ENCODE measurements around the gene HAUS7.

HAUS7 gene

DNA sequence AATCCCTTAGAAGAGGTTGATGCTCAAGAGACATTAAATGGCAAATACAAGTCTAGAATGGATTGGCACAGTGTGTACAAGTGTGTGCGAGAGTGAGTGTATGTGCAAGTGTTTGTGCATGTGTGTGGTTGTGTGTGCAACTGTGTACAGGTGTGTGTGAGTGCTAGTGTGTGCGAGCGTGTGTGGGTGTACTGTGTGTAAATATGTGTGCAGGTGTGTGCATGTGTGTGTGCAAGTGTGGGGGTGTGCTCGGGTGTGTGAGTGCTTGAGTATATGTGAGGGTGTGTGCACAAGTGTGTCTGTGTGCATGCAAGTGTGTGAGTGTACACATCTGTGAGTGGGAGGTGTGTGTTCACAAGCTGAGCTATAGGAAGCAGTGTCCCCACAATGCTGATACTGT is 30.4 kb downstream of the HAUS7 start:
- no peak for DNase-seq (ENCODE audit: low read depth in 3 of 3)

DNA sequence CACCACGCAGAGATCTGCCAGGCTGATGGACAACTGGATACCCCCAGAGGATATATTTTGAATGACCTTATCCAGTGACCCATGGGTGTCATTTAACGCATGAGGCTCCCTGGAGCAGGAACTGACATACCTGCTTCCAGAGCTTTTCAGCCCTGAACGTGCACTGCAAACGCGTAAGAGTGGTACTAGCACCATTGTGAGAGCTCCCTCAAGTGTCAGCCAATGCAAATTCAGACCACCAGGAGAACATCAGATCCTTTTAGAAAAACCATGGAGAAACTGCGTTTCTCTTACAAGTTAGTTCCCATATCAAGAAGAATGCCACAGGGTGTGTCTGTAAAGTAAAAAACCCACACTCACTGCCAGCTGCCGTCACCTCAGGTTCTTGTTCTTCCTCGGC is 31.8 kb downstream of the HAUS7 start:
- DNase-seq (ENCODE audit: low read depth in 3 of 3) = no peak

DNA sequence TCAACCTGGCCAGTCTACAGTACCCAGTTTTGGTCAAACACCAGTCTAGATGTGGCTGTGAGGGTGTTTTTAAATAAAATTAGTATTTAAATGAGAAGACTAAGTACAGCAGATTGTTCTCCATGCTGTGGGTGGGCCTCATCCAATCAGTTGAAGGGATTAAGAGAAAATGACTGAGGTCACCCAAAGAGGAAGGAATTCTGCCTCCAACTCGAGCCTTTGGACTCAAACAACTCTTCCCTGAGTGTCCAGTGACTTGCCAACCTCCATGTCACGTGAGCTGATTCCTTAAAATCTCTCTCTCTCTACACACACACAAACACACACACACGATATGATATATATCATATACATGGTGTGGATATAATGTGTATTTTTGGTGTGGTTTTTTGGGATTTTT is 34.5 kb downstream of the HAUS7 start:
- DNase-seq (ENCODE audit: low read depth in 3 of 3) = no peak

DNA sequence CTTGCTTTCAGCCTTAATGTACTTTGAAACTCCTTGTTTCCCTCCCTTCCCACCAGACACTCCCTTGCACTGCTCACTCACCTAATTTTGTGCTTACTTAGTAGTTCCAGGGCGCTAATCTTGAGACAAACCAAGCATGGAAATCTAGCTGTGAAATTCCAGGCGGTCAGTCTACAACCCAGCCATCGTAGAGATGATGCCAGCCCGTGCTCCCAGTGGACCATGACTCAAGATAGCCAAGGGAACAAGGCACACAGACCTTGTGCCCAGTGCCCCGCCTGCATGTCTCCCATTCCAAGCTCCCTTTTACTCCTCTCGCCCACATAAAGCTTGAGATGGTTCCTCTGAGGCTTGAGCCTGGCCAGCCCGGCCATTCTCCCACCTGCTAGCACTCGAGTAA is 35.6 kb downstream of the HAUS7 start:
- DNase-seq (ENCODE audit: low read depth in 3 of 3) = no peak

DNA sequence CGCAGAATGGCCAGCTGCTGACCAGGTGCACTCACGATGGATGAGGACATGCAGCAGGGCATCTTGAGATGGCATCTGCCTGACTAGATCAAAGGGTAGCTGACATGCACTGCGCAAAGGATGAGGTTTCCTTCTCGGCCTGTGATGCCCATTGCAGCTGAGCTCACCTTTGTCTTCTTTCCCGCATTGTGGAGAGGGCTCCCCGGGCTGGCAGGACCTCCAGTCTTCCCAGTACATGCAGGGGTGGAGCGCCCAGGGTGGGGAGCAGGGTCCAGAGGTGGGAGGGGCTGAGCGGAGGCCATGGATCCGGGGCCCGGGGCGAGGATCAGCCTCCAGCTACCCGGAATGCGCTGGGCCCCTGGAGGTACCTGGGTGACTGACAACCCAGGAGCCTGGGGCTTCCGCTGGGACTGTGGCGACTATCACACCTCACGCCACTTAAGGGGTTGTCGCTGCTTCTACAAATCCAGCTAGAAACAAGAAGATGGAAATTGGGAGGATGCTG is 36.5 kb downstream of the HAUS7 start:
- DNase-seq (ENCODE audit: low read depth in 3 of 3) = no peak

DNA sequence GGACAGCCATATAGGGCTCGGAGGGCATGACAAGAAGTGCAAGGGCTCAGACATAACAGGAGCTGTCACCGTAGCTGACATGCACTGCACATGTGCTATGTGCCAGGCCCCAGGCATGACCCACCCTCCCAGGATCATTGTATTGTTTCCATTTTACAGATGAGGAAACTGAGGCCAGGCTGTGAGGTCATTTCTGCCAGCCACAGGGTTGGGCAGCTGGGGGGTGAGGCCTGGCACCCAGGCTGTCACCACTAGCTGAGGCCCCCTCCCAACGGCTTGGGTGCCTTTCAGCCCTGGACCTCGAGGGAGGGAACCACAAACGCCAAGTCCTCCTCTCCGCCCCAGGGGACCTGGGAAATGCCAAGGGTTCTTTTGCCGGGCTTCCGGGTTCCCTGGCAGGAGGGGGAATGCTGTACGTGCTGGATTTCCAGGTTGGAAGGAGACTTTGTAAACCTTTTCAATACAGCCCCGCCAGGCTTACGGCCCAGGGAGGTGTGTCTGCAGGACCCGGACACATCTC is 37.2 kb downstream of the HAUS7 start:
- DNase-seq (ENCODE audit: low read depth in 3 of 3) = no peak

DNA sequence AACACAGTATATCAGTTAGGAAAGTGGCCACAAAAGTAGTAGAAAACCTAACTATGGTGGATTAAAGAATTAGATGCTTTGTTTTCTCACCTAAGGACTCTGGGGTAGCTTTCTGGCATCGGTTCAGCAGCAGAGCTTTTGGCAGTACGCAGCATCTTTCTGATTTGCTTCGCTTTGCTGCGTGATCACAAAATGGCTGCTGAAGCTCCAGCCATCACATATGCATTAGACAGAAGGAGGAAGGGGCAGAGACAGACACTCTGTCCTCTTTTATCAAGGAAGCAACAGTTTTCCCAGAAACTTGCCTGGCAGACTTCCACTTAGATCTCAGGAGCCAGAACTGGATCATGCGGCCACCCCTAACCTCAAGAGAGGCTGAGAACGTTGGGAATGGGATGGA is 39.6 kb downstream of the HAUS7 start:
- no peak for DNase-seq (ENCODE audit: low read depth in 3 of 3)

DNA sequence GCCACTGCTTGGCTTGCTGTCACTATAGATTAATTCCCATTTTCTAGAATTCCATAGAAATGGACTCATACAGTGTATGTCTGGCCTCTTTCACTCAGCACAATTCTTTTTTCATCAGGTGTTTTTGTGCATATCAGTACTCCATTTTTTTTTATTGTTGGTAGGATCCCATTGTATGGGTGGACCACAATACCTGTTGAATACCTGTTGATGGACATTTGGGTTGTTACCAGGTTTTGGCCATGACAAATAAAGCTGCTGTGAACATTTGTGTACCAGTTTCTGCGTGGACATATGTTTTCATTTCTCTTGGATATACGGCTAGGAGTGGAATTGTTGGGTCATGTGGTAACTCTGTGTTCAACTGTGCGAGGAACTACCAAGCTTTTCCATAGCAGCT is 44.2 kb downstream of the HAUS7 start:
- no peak for DNase-seq (ENCODE audit: low read depth in 3 of 3)

DNA sequence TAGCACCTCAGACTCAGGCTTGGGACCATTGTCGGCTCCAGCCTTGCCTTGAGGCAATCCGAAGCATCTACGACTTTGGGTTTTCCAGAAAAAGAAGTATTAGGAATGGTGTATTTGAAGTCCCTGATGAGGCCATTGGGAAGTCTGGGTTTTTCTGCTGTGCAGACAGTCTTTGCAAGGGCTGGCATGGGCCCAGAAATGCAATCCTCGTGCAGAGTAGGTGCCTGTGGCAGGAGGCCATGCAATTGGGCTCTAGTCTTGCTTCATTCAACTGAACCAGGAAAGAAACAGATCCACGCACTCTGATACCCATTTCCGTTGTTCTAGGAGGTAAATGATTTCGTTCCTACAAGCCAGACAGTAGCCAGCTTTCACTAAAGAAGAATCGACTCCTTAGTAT is 46.7 kb downstream of the HAUS7 start:
- no peak for DNase-seq (ENCODE audit: low read depth in 3 of 3)

DNA sequence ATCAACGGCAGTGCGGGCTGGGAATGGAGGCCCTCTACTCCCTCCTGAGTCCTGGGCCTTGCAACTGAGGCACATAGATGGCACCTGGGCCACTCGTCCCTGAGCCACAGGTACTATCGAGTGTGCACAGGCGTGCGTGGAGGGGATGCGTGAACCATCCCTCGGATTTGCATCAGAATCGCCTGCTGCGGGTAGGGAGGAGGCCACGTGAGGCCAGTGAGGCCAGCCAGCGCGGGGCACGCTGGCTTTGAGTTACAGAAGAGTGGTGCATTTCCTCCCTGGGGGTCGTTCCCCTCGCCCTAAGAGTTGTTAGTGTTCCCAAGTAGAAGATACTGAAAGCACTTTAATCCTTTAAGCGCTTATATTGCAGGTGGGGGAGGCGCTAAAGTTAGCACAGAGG is 48.5 kb downstream of the HAUS7 start:
- DNase-seq (ENCODE audit: low read depth in 3 of 3) = no peak

DNA sequence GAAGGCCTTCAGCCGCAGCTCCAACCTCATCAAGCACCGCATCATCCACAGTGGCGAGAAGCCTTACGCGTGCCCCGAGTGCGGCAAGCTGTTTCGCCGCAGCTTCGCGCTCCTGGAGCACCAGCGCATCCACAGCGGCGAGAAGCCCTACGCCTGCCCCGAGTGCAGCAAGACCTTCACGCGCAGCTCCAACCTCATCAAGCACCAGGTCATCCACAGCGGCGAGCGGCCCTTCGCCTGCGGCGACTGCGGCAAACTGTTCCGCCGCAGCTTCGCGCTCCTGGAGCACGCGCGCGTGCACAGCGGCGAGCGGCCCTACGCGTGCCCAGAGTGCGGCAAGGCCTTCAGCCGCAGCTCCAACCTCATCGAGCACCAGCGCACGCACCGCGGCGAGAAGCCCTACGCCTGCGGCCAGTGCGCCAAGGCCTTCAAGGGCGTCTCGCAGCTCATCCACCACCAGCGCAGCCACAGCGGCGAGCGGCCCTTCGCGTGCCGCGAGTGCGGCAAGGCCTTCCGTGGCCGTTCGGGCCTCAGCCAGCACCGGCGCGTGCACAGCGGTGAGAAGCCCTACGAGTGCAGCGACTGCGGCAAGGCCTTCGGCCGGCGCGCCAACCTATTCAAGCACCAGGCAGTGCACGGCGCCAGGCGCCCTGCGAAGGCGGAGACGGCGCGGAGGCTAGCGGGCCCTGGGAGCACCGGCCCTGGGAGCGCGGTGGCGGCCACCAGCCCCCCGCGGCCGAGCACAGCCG is 49.4 kb downstream of the HAUS7 start:
- DNase-seq (ENCODE audit: low read depth in 3 of 3) = no peak

DNA sequence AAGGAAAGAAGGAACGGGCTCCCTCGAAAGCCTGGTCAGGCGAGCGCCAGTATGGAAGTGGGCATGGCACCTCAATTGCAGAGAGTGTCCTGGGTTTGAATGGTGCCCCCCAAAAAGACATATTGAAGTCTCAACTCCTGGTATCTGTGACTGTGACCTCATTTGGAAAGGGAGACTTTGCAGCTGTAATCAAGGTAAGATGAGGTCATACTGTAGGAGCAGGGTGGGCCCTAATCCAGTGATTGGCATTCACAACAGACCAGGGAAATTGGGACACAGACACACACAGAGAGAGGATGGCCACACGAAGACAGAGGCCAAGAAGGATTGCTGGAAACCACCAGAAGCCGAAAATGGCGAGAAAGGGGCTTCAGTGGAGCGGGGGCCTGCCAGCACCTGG is 52.7 kb downstream of the HAUS7 start:
- no peak for DNase-seq (ENCODE audit: low read depth in 3 of 3)

DNA sequence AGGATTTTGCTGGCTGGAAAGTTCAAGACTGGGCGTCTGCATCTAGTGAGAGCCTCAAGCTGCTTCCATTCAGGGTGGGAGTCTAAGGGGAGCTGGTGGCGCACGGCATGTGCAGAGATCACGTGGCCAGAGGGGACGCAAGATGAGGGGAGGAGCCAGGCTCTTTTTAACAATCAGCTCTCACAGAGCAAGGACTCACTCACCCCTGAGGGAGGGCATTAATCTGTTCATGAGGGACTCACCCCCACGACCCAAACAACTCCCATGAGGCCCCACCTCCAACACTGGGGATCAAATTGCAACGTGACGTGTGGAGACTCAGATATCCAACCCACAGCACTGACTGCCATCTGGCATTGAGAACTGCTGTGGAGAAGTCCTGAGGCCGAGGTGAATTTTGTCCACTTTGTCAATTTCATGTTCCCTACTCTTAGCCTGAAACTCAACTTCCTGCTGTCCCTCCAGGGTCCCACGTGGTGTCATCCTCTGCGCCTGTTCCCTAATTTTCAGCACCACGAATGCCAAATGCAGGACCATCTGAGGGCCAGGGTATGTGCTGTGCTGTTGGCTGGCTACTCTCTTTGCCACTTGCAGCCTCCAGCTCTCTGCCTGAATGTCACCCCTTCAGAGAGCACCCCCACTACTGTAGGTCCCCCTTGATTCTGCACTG is 53.5 kb downstream of the HAUS7 start:
- DNase-seq (ENCODE audit: low read depth in 3 of 3) = no peak

DNA sequence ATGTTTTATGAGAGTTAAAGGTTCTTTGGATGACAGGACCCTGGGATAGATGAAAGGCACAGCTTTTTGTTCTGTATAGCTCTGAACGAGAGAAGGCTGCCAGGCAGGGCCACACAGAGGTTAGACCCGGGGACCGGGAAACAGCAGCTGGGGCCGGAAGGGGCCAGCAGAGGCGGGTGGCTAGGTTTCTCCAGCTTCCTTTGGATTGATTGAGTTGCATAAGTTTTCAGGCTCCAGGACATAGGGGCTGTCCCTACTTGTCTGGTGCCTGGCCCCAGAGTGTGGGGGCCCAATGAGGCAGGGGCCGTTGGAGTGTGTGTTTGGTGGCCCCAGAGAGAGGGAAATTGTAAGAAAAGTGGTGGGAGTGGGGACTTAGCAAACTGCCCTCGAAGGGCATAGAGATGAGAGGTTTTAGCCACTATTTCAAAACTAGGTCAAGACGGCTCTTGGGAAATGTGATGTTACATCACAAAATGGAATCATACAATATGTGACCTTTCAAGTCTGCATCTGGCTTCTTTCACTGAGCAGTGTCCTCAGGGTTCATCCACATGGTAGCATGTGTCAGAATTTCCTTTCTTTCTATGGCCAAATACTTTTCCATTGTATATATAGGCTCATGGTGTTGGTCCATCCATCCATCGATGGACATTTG is 55.4 kb downstream of the HAUS7 start:
- no peak for DNase-seq (ENCODE audit: low read depth in 3 of 3)

DNA sequence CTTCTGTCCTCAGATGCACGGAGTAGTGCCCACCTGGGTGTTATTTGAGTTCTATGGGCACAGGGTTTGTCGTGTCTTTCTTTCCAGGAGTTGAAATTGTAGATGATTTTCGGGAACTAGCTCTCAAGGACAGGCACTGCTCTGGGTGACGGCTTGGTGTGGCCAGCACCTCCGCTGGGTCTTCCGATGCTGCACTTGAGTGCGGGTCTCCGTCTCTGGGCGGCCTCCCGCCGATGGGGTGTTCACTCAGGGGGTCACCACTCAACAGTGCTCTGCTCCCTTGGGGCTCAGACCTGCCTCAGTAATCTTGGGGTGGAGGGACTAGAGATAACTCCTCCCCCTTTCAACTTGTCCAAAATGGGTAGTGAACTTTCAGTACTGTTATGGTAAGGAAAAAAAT is 56.6 kb downstream of the HAUS7 start:
- no peak for DNase-seq (ENCODE audit: low read depth in 3 of 3)

DNA sequence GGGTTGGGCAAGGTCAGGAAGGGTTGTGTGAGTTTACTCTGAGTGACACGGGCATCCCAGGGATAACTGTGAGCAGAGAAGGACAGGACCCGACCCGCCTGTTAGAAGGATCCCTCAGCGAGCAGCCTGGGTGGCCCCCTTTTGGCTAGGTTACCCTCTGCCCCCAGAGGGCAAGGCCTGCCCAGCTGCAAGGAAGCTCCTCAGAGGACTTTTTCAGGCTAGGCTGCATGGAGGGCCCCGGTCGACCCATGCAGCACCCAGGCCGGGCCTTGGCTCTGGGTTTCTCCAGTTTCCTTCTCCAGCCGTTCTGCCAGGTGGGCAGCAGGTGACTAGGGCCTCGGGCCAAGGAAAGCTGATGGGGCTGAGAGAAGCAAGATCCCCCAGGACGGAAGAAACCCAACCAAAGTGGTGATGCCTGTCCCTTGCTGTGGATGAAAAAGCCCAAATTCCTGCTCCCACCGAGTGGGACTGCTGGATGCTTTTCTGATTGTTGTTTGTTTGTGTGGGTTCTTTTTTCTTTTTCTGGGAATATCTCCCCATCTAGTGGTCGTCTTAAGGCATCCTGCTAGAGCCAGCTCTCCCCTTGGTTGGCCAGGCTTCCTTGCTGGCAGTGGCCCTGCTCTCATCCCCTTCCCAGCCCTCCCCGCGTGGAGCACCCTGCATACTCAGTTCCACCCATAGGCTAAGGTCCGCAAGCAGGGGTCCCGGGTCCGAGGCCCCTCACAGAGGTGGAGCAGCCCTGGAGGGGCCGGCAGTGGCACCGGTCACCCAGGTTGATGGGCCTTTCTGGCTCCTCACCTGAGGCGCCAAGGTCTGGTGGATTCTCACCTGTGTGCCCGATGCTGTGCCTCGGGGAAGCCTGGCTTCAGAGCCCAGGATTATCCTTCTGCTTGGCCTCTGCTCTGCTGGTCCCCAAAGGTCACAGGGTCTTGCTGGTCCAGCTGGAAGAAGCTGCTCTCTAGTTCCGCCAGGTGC is 57.3 kb downstream of the HAUS7 start:
- no peak for DNase-seq (ENCODE audit: low read depth in 3 of 3)

DNA sequence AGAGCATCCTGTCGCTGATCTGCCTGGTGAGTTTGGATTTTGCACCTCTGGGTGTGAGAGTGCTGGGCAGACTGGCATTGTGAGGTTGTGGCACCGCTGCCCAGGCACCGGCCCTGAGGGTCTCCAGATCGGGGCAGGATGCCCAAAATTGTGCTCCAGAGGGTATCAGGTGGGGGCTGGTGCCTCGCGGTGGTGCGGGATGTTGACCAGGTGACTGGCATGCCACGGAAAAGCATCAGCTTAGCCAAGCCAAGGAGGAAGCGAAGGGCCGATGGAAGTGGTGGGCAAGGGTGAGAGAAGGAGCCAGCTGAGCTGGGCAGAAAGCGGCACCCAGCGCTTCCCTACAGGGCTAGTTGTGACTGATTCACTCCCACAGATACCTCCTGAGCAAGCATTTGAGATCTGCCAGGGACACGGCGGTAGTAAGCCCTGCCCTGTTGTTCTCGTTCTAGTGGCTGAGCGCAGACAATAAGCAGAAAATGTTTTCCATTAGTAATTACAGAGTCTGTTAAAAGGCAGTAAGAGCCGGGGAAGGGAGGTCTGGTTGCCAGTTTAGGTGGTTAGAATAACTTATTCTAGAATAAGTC is 58.3 kb downstream of the HAUS7 start:
- DNase-seq (ENCODE audit: low read depth in 3 of 3) = no peak

DNA sequence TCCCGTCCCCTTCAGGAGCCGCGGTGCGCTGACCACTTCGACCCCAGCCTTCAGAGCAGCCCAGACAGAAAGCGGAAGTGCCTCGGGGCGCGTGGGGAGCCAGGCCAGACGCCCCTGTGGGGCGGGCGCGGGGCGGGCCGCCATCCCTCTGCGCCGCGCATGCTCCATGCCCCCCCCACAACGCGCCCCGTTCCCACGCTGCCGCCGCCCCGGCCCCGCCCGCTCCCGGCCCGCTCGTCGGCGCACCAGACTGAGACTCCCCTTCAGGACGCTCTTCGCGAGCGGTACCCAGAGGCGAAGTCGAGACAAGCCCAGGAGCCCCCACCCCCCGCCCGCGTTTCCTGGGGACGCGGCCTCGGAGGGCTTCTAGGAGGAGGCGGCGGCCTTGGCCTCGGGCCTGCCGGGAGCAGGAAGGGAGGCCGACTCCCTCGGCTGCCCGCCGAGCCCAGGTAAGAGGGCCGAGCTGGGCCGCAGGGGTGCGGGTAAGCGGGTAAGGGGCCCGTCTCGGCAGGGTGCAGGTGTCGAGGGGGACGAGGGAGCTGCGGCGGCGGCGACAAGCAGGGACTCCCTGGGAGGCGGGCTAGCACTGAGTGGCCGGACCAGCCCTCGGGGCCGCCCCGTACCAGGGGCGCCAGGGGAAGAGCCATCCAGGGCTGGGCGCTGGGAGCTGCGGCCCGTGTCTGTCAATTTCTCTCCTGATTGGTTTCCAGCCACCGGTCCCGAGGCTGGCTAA is 59.0 kb downstream of the HAUS7 start, which contains the start of gene ZFP92:
TSS of gene ZFP92 (plus strand) at position 218 of the 733 bp plus-strand sequence. CDS start 6,851 bp downstream, outside the sequence.
- peak; percentile 5 to 21 (median 11) for DNase-seq (ENCODE audit: low read depth in 3 of 3)

DNA sequence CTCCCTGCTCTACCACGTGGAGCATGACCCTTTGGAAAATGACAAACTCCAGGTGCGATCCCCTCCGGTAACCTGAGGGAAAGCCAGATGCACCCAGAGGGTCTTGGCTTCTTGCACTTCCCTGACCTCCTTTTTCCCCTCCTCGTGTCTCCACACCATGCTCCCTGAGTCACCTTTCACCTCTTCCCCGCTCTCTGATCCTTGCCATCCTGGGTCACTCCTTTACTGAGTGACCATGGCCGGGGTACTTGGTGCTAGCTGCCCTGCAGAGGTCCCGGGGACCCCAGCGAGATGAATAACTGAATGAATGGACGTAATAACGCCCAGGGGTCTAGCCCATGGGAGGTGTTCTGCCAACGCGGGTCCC is 59.5 kb downstream of the HAUS7 start:
- no peak for DNase-seq (ENCODE audit: low read depth in 3 of 3)

DNA sequence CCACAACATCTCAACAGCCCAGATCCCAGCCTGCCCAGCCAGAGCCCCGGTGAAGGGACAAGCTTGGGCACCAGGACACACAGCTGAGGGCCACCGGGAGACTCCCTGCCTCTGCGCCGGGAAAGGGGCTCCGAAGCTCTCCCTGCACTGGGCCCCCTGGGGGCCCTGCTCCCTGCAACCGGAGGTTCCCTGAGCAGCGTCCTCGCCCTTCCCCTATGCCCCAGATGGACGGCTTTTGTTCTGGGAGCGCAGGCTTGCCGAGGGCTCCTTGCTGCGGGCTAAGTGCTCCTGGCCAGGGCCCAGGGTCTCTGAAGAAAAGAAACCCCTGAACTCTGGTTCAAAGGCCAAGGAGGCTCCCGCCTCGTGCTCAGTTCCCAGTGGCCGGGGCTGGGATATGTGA is 60.0 kb downstream of the HAUS7 start:
- DNase-seq (ENCODE audit: low read depth in 3 of 3) = no peak
